Femur (tissue), 1 donor: Measurements from ENCODE around the gene PARD6G.

Source experiments
- DNase-seq: peaks from one replicate; pipeline ENCODE4 v3.0.0-alpha.2; 2017

PARD6G gene

GRCh38 chr18:80247393-80247841, at the start of gene PARD6G:
TSS of gene PARD6G (minus strand) at chr18:80247514. CDS start at chr18:80247348, 166 bp downstream.
- DNase-seq: peak; percentile 90

- DNase-seq: peak; percentile 64
Measured at GRCh38 chr18:80262241-80263033, 15.1 kb upstream of the PARD6G start.

- DNase-seq: no peak
Measured at GRCh38 chr18:80259610-80260009, 12.3 kb upstream of the PARD6G start.

- no peak for DNase-seq
Measured at GRCh38 chr18:80258640-80259039, 11.3 kb upstream of the PARD6G start.

GRCh38 chr18:80257579-80258543, 10.5 kb upstream of the PARD6G start:
- DNase-seq: peak; percentile 77

- no peak for DNase-seq
Measured at GRCh38 chr18:80254971-80255500, 7.7 kb upstream of the PARD6G start.

- no peak for DNase-seq
Measured at GRCh38 chr18:80253871-80254492, 6.7 kb upstream of the PARD6G start.

- DNase-seq: no peak
Measured at GRCh38 chr18:80253236-80253635, 5.9 kb upstream of the PARD6G start.

GRCh38 chr18:80252136-80252535, 4.8 kb upstream of the PARD6G start:
- DNase-seq: no peak

GRCh38 chr18:80251700-80252099, 4.4 kb upstream of the PARD6G start:
- DNase-seq: no peak

- no peak for DNase-seq
Measured at GRCh38 chr18:80250740-80251364, 3.5 kb upstream of the PARD6G start.

- no peak for DNase-seq
Measured at GRCh38 chr18:80249217-80250093, 2.1 kb upstream of the PARD6G start.

GRCh38 chr18:80246445-80247392, 595 bp downstream of the PARD6G start:
- peak; percentile 61 for DNase-seq

- DNase-seq: no peak
Measured at GRCh38 chr18:80245781-80246444, 1.4 kb downstream of the PARD6G start.

- DNase-seq: no peak
Measured at GRCh38 chr18:80244956-80245730, 2.2 kb downstream of the PARD6G start.

GRCh38 chr18:80244167-80244566, 3.1 kb downstream of the PARD6G start:
- DNase-seq: no peak

GRCh38 chr18:80243204-80243603, 4.1 kb downstream of the PARD6G start:
- DNase-seq: no peak

GRCh38 chr18:80241919-80242777, 5.2 kb downstream of the PARD6G start:
- DNase-seq: no peak
